Measurements from ENCODE around the gene GSTA3.

- TF ChIP-seq EZH2phosphoT487 (IDR thresholded peaks at IDR 0.05; ENCODE audit: low read length) (no peak), CTCF (IDR thresholded peaks at IDR 0.05; ENCODE audit: low read length) (no peak), EZH2 (optimal IDR thresholded peaks at IDR 0.05; ENCODE audit: low read depth, low read length) (no peak)
These were observed 16.3 kb downstream of the GSTA3 start for GRCh38 chr6:52893221-52893620.

Measured in MM.1S (cell line).